Prostate gland (tissue), 2 donors: ENCODE data around the gene ARF6.
A peak's percentile ranks its signal among the peaks of the same experiment; 100 is the strongest.

ENCODE experiments used
- POLR2AphosphoS5 ChIP-seq: sonication (generic); formaldehyde crosslinking; IDR thresholded peaks from one replicate; pipeline ENCODE4 v1.6.1; 2017; ENCODE audit warnings: antibody characterized with exemption
- TF ChIP-seq, protein P1 (sequence below), 4 experiments: fragments of 200-600 bp in 2 of 4; fragments of 450-650 bp in 2 of 4; sonication (generic) in 2 of 4; IDR thresholded peaks; 1 replicate in 3 of 4; 2 replicates in 1 of 4; pipeline ENCODE4 v1.5.1; 2016 to 2019; ENCODE audit warnings: antibody characterized with exemption in 4 of 4, mild to moderate bottlenecking in 2 of 4, moderate library complexity in 2 of 4

DNA sequence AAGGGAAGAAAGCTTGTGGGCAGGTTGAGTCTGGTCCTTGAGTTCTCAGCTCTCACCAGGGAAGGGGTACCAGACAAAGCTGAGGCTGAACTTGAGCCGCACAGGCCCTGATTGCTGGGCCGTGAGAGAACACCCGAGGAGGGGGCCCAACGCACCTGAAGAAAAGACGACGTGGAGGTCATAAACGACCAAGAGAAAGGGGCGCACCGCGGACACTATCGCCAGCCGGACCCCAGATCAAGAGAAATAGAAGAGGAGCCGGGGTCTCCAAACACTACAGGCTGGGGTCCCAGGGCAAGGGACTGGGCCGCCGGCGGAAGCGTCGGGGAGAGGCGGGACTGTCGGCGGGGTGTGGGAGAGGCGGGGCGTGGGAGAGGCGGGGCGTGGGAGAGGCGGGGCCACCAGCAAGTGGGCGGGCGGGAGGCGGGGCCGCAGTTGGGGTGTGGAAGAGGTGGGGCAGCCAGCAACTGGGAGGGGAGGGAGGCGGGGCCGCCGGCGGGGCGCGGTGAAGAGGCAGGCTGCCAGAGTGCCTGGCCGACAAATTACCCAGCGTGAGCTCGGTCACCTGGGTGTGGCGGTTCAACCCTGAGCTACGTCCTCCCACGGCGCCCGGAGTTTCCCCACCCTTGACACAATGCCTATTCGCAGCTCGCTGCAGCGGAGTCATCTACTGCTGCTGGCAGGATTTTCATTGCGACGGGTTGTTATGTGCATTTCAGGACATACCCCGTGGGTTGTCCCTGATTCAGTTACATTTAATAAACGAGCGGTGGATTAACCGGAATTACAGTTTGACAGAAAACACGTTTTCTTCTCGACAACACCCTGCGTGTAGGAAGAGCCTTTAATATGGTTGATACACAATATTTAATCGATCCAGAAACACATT, 24.8 kb upstream of the ARF6 start:
- TF ChIP-seq, protein P1, sequence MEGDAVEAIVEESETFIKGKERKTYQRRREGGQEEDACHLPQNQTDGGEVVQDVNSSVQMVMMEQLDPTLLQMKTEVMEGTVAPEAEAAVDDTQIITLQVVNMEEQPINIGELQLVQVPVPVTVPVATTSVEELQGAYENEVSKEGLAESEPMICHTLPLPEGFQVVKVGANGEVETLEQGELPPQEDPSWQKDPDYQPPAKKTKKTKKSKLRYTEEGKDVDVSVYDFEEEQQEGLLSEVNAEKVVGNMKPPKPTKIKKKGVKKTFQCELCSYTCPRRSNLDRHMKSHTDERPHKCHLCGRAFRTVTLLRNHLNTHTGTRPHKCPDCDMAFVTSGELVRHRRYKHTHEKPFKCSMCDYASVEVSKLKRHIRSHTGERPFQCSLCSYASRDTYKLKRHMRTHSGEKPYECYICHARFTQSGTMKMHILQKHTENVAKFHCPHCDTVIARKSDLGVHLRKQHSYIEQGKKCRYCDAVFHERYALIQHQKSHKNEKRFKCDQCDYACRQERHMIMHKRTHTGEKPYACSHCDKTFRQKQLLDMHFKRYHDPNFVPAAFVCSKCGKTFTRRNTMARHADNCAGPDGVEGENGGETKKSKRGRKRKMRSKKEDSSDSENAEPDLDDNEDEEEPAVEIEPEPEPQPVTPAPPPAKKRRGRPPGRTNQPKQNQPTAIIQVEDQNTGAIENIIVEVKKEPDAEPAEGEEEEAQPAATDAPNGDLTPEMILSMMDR (IDR thresholded peaks at IDR 0.05), result peak in 1 of 4 experiments; percentile 4
- peak; percentile 85 for TF ChIP-seq POLR2AphosphoS5
